GM23338 (cell line): ENCODE data around the gene EGFR. TPM values are rescaled to one million over a fixed set of nuclear protein-coding genes. Genes with fewer than 3 reads are reported as not detected.

Experiments used
- ATAC-seq: fragments of 200-7000 bp; cut with Tn5 transposase; 3 replicates; pipeline ENCODE4 v1.9.1; 2020
- DNase-seq: peaks from one replicate; pipeline ENCODE4 v3.0.0-alpha.2; 2015; ENCODE audit warnings: low spot score
- H2AFZ ChIP-seq: fragments of 200-600 bp; sonication (generic); 2 replicates; pipeline ENCODE4 v1.8.0; 2016; ENCODE audit warnings: antibody characterized with exemption, mild to moderate bottlenecking, moderate library complexity
- H3F3A ChIP-seq: fragments of 200-600 bp; sonication (generic); replicated peaks from 2 replicates; pipeline ENCODE4 v1.8.0; 2017; ENCODE audit warnings: antibody characterized with exemption, mixed run types, low read depth
- H3K27ac ChIP-seq: fragments of 200-600 bp; sonication (generic); 2 replicates; pipeline ENCODE4 v1.6.1; 2016; ENCODE audit warnings: low read depth
- H3K27me3 ChIP-seq: fragments of 200-600 bp; sonication (generic); 2 replicates; pipeline ENCODE4 v1.8.0; 2016; ENCODE audit warnings: mild to moderate bottlenecking, mixed run types, moderate library complexity; ENCODE audit not compliant: insufficient read depth
- H3K36me3 ChIP-seq: fragments of 200-600 bp; sonication (generic); 2 replicates; pipeline ENCODE4 v1.8.0; 2016; ENCODE audit warnings: mild to moderate bottlenecking; ENCODE audit not compliant: insufficient read depth
- H3K4me1 ChIP-seq: fragments of 200-600 bp; sonication (generic); 2 replicates; pipeline ENCODE4 v1.8.0; 2016; ENCODE audit warnings: mild to moderate bottlenecking, moderate library complexity; ENCODE audit not compliant: insufficient read depth
- H3K4me2 ChIP-seq: fragments of 200-600 bp; sonication (generic); 2 replicates; pipeline ENCODE4 v1.7.1; 2017; ENCODE audit warnings: mixed run types
- H3K4me3 ChIP-seq: fragments of 200-600 bp; sonication (generic); 2 replicates; pipeline ENCODE4 v1.6.1; 2016; ENCODE audit warnings: mixed run types
- H3K79me2 ChIP-seq: fragments of 200-600 bp; sonication (generic); replicated peaks from 2 replicates; pipeline ENCODE4 v1.8.0; 2017; ENCODE audit warnings: mild to moderate bottlenecking; ENCODE audit not compliant: insufficient read depth
- H3K9me2 ChIP-seq: fragments of 200-600 bp; sonication (generic); 2 replicates; pipeline ENCODE4 v1.8.0; 2017; ENCODE audit not compliant: insufficient read depth
- H4K20me1 ChIP-seq: fragments of 200-600 bp; sonication (generic); replicated peaks from 2 replicates; pipeline ENCODE4 v1.8.0; 2017; ENCODE audit warnings: mild to moderate bottlenecking; ENCODE audit not compliant: insufficient read depth
- H3K27ac Mint-ChIP-seq: 2 replicates; pipeline ENCODE4 v1.8.0; 2020; ENCODE audit warnings: inconsistent platforms, mild to moderate bottlenecking, moderate library complexity, mixed read lengths
- H3K27me3 Mint-ChIP-seq: 3 replicates; pipeline ENCODE4 v1.8.0; 2022; ENCODE audit warnings: low read depth, mild to moderate bottlenecking, moderate library complexity, mixed read lengths, inconsistent platforms; ENCODE audit not compliant: insufficient read depth, poor library complexity
- H3K36me3 Mint-ChIP-seq: 3 replicates; pipeline ENCODE4 v1.8.0; 2021; ENCODE audit warnings: low read depth, mild to moderate bottlenecking, inconsistent platforms, moderate library complexity, mixed read lengths
- H3K4me1 Mint-ChIP-seq: 3 replicates; pipeline ENCODE4 v1.8.0; 2020; ENCODE audit warnings: mild to moderate bottlenecking, inconsistent platforms, mixed read lengths
- H3K4me3 Mint-ChIP-seq: 3 replicates; pipeline ENCODE4 v1.8.0; 2021; ENCODE audit warnings: moderate library complexity, mild to moderate bottlenecking, inconsistent platforms, mixed read lengths
- H3K9me3 Mint-ChIP-seq: 3 replicates; pipeline ENCODE4 v1.8.0; 2020; ENCODE audit warnings: moderate library complexity, mild to moderate bottlenecking, inconsistent platforms, mixed read lengths
- CREB1 ChIP-seq: fragments of 250-450 bp; sonication (Bioruptor Pico); IDR thresholded peaks from 2 replicates; pipeline ENCODE4 v1.5.0; 2020; ENCODE audit warnings: low read depth, mild to moderate bottlenecking, moderate library complexity
- ETS1 ChIP-seq: IDR thresholded peaks from 2 replicates; pipeline ENCODE4 v1.6.1; 2016; ENCODE audit warnings: antibody characterized with exemption
- EZH2 ChIP-seq: fragments of 200-600 bp; sonication (generic); IDR thresholded peaks from one replicate; pipeline ENCODE4 v1.8.0; 2017; ENCODE audit warnings: antibody characterized with exemption, mild to moderate bottlenecking, low read depth; ENCODE audit not compliant: unreplicated experiment
- EZH2phosphoT487 ChIP-seq: fragments of 200-600 bp; sonication (generic); IDR thresholded peaks from one replicate; pipeline ENCODE4 v1.8.1; 2018; ENCODE audit warnings: antibody characterized with exemption; ENCODE audit not compliant: unreplicated experiment
- JUNB ChIP-seq: IDR thresholded peaks from one replicate; pipeline ENCODE4 v1.6.1; 2016; ENCODE audit warnings: antibody characterized with exemption; ENCODE audit not compliant: unreplicated experiment
- NANOG ChIP-seq: IDR thresholded peaks from 2 replicates; pipeline ENCODE4 v1.6.1; 2016; ENCODE audit warnings: antibody characterized with exemption, borderline replicate concordance
- POLR2AphosphoS5 ChIP-seq: IDR thresholded peaks from 2 replicates; pipeline ENCODE4 v1.6.1; 2016; ENCODE audit warnings: antibody characterized with exemption, low read depth
- REST ChIP-seq: IDR thresholded peaks from one replicate; pipeline ENCODE4 v1.6.1; 2018; ENCODE audit warnings: antibody characterized with exemption; ENCODE audit not compliant: unreplicated experiment
- polyA plus RNA-seq: library from polyadenylated mRNA; unstranded; fragments of >200 nt; fragmentation: Nextera tagmentation; extraction: Ambion mirVana; gene quantifications from 2 replicates; pipeline ENCODE4 v1.2.1, GENCODE V29; 2016
- total RNA-seq: library from RNA; depleted of rRNA; stranded (reverse); fragments of >200 nt; shearing (Covaris generic); gene quantifications from 2 replicates; pipeline ENCODE4 v1.2.3, GENCODE V29; 2014
- TF ChIP-seq, protein P1 (sequence below), 2 experiments: fragments of 200-600 bp in 1 of 2; sonication (generic) in 1 of 2; conservative IDR thresholded peaks; 2 replicates each; pipeline versions ENCODE4 v1.5.1 to v1.6.1; 2016 to 2017; ENCODE audit warnings: antibody characterized with exemption in 2 of 2, low read depth in 2 of 2, mild to moderate bottlenecking in 2 of 2, moderate library complexity in 1 of 2

The EGFR gene
- total and polyA plus RNA-seq, 2 experiments from 2014 or later, result 1.5 to 4.5 TPM

- TF ChIP-seq JUNB (no peak), EZH2phosphoT487 (no peak), NANOG (no peak), POLR2AphosphoS5 (no peak), CREB1 (no peak), REST (no peak), EZH2 (no peak)
Measured at GRCh38 chr7:55095672-55096071, 76.9 kb downstream of the EGFR start (continued).

DNA sequence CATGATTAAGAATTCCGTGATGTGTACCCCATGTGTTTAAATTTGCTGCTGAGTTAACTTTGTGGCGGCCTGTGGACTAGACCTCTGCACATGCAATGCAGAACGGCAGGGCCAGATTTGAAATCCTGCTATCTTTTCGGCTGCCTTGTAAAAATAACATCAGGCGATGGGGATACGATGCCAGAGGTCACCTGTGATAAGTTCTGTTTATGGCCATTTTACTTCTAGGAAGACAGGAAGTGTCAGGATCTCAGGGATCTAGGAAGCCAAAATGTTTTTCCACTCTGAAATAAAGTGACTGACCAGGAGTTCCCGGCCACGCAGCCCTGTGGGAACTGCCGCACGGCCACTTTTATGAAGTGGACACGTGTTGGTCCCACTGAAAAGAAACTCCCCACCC lies 77.5 kb downstream of the EGFR start:
- no peaks in the 10 kb centered on the region for H4K20me1 ChIP-seq
- H3K9me2 ChIP-seq, result no peaks in the 10 kb centered on the region
- H3K4me2 ChIP-seq, result no peak overlapping the region
- Mint-ChIP-seq H3K4me1 (peaks cover 32% of the 10 kb centered on the region), H3K4me3 (no peak overlapping the region), H3K27me3 (peaks cover 2% of the 10 kb centered on the region), H3K27ac (no peak overlapping the region), H3K9me3 (no peaks in the 10 kb centered on the region), H3K36me3 (no peaks in the 10 kb centered on the region)
- ATAC-seq (no peak), DNase-seq (no peak)
- no peak overlapping the region for H3K27ac ChIP-seq
- H3K36me3 ChIP-seq, result no peaks in the 10 kb centered on the region
- H2AFZ ChIP-seq, result no peak overlapping the region
- H3K79me2 ChIP-seq, result no peaks in the 10 kb centered on the region
- peaks cover 16% of the 10 kb centered on the region; the same call in 1 of the 2 replicates for H3K4me1 ChIP-seq
- H3K27me3 ChIP-seq, result no peaks in the 10 kb centered on the region
- no peak overlapping the region for H3K4me3 ChIP-seq
- H3F3A ChIP-seq, result no peaks in the 10 kb centered on the region
- TF ChIP-seq EZH2 (no peak), JUNB (no peak), REST (no peak), CREB1 (no peak), ETS1 (no peak)
- TF ChIP-seq, protein P1, sequence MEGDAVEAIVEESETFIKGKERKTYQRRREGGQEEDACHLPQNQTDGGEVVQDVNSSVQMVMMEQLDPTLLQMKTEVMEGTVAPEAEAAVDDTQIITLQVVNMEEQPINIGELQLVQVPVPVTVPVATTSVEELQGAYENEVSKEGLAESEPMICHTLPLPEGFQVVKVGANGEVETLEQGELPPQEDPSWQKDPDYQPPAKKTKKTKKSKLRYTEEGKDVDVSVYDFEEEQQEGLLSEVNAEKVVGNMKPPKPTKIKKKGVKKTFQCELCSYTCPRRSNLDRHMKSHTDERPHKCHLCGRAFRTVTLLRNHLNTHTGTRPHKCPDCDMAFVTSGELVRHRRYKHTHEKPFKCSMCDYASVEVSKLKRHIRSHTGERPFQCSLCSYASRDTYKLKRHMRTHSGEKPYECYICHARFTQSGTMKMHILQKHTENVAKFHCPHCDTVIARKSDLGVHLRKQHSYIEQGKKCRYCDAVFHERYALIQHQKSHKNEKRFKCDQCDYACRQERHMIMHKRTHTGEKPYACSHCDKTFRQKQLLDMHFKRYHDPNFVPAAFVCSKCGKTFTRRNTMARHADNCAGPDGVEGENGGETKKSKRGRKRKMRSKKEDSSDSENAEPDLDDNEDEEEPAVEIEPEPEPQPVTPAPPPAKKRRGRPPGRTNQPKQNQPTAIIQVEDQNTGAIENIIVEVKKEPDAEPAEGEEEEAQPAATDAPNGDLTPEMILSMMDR (conservative IDR thresholded peaks at IDR 0.05; ENCODE audit: low read depth in 2 of 2), result no peak
